Measurements from ENCODE around the gene IL17REL.

The IL17REL gene

DNA sequence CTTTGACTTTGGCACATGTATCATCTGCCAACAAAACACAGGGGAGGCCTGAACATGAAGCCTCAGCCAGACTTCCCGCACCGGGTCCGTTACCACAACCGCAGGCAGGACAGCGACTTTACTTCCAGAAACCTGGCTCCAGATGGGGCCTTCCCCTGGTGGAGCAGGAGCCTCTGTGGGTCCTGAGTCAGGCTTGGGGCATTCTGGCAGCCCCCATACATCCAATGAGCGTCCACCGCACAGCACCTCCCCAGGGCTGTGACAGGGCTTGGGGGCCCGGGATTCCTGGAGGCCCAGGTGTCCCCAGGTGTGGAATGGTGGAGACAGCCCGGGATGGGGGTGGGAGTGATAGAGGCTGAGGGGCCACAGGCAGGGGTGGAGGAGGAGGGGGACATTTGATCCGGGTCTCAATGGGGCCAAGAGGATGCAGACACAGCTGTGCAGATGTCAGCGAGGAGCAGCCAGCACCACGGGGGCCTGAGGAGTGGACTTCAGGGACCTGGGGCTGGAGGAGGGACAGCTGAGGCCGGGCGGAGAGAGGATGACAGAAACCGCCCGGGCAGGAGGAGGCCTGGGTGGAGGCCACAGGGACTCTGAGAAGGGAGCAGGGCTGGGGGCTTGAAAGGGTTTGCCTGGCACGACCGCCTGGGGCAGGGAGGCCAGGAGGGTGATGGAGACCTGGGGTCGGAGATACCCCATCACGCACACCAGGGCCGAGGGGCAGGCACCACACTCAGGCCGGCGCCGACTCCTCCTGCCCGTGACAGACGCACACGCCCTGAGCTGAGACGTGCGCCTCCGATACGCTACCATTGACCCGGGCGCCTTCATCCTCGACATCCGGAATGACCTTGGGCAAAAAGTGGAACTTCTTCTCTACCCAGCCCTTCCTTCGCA, 37.0 kb upstream of the IL17REL start:
- H3K4me3 ChIP-seq (ENCODE audit: low read length): no peak overlapping the region
- no peak for TF ChIP-seq ZNF274 (IDR thresholded peaks at IDR 0.05; ENCODE audit: low read depth, low read length)

DNA sequence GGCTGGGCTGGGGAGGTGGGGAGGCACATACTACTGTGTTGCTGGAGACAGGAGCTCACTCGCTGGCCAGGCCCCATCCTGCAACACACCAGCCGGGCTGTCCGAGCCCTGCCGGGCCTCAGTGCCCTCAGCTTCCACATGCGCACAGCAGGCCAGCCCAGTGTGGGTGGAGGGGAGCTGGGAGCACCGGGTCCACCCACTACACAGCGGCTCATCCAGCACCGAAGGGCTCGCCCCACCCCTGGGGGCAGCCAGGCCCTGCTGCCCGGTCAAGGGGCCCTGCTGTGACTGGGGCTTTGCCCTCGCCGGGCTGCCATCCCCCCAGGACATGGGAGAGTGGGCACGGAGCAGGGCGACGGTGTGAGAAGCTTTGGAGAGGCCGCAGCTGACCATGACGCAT, 36.3 kb upstream of the IL17REL start:
- no peak overlapping the region for H3K4me3 ChIP-seq (ENCODE audit: low read length)
- TF ChIP-seq ZNF274 (IDR thresholded peaks at IDR 0.05; ENCODE audit: low read depth, low read length): no peak

DNA sequence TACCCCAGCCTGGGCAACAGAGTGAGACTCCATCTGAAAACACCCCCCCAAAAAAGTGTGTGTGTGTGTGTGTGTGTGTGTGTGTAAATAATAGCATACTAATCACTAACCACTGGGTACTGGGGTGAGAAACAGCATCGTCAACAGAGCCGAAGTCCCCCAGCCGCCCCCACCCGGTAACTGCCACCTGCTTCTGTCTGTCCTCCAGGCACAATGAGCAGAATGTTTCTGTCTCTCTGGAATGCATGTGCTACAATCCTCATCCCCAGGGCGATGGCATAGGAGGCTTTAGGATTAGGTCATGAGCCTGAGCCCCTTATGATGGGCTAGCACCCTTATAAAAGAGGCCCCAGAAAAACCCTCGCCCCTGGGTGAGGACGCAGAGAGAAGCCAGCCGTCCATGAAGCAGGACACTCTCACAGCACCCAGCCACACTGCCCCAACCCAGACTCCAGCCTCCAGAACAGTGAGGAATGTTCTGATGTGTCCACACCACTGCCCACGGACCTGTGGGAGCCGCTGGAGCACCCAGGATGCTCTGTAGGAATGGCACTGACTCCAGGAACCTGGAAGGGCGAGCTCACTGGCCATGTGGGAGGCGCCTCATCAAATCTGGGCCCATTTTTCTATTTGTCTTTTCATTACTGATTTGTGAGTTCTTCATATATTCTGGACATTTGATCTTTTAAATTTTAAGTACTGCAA, 35.6 kb upstream of the IL17REL start:
- no peak for TF ChIP-seq ZNF274 (IDR thresholded peaks at IDR 0.05; ENCODE audit: low read depth, low read length)
- H3K4me3 ChIP-seq (ENCODE audit: low read length): no peak overlapping the region

DNA sequence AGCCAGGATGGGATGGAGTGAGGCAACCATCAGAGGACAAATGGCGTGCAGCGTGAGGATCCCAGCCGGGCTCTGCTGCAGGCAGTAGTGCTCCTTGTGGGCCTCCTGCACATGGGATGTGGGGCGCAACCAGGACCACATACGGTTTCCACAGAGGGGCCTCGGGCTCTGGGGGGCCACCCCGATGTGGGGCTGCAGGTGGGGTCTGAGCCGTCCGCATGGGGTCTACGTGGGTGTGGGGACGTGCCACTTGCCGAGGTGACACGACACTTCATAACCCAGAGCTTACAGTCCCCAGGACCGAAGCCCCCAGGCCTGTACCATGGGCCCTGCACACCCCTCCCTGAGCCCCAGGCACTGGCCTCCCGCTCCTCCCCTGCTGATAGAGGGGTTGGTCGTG, 34.8 kb upstream of the IL17REL start:
- no peak overlapping the region for H3K4me3 ChIP-seq (ENCODE audit: low read length)
- TF ChIP-seq ZNF274 (IDR thresholded peaks at IDR 0.05; ENCODE audit: low read depth, low read length): no peak

DNA sequence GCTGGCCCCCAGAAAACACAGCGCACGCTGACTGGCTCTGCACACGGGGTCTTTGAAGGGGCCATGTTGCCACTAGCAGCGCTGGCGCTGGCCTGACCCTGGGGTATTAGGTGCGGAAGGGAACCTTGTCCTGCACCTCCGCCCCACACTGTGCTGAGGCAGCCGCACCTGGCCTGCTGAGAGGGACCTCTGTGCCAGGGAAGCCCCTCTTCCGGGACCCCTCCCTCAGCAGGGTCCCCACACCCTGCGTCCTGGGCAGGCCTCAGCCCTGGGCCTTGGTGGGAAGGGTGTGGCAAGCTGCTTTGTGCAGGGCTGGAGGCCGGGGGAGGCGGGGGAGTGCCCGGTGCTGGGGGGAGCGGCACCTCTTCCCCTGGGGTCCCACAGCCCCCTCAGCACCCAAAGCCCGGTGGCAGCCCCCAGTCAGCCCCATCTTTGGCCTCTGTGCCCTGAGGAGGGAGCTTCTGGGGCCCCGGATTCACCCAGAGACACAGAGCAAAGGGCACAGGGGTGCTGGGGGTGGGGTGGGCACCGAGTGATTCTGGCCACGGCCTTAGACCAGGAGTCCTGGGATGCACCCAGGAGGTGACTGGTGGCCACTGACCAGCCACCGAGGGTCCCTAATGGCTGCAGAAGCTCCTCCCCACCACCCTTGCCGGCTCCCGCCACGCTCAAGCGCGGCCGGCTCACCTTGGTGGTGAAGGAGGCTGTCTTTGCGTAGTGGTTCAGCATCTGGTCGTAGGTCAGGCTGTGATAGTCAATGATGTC, 34.1 kb upstream of the IL17REL start:
- TF ChIP-seq ZNF274 (IDR thresholded peaks at IDR 0.05; ENCODE audit: low read depth, low read length): no peak
- no peak overlapping the region for H3K4me3 ChIP-seq (ENCODE audit: low read length)

DNA sequence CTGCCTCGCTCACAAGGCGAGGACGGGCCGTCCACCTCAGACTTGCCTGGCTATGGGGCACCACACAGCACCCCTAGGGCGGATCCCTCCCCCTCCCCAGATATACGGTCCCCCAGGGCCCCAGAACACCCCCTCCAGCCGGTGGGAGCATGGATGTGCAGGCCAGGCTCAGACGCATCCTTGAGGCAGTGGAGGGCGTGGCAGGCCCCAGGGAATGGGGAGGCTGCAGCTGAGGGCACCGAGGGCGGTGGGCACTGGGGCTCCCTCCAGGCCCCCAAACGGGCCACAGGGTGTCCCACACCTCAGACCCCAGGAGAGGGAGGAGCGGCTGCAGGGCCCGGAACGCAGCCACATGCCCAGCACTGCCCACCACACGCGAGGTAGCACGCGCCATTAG, 33.5 kb upstream of the IL17REL start:
- no peak for TF ChIP-seq ZNF274 (IDR thresholded peaks at IDR 0.05; ENCODE audit: low read depth, low read length)
- no peak overlapping the region for H3K4me3 ChIP-seq (ENCODE audit: low read length)

DNA sequence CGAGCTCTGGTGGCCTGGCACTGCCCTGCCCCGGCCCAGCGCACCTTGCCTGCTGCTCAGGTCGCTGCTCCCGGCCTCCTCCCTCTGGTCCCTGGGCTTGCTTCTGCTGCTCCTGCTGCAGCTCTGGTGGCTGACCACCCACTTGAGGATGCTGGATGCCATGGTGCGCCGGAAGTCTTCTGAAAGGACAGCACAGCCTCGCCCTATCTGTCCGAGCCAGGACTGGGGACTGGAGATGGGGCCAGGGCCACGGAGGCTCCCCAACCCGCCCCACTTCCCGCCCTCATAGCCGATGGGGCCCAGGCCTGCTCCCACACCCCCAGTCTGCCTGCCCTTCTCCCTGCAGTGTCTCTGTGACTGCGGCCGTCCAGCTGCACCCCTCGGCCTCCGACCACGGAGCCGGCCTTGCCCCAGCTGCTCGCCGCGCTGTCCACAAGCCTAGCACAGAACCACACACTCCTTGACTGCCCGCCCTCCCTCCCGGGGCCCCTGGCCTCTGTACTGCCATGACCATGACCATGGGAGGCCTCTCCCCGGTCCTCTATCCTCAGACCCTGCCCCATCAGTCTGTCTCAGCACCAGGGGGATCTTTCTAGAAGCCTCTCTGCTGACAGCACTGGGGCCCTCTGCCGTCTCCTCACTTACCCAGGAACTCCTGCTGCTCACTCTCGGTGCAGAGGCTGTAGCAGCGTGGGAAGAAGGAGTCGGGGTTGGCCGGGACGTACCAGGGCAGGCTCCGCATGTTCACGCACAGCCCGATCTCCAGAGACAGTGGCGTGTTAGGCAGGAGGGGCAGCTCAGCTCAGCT, 32.9 kb upstream of the IL17REL start:
- H3K4me3 ChIP-seq (ENCODE audit: low read length): no peak overlapping the region
- TF ChIP-seq ZNF274 (IDR thresholded peaks at IDR 0.05; ENCODE audit: low read depth, low read length): no peak

DNA sequence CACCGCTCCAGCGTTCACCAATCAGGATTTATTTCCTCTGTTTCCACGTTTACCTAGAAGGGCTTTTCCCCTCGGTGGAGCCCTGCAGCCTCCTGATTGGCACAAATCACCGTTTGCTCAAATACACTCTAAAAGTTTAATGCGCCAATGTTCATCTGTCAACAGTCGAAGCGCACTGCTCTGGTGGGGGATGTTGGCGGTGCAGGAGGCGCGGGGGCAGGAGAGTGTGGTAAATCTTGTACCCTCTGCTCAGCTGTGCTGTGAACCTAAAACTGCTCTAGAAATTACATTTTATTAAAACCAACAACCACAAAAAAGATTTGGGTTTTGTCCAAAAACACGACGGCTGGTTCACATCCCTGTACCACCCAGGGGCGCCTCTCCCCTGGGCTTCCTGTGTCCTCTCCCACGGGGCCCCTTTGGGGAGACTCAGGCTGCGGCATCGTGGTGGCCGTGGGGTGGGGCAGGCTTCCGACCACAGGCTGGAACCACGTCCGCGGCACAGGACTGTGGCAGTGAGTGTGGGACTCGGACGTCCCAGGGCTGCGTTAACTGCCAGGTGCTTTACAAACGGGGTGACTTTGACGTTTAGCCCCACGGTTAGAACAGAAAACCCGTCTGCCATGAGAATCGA, 32.0 kb upstream of the IL17REL start:
- no peak for TF ChIP-seq ZNF274 (IDR thresholded peaks at IDR 0.05; ENCODE audit: low read depth, low read length)
- H3K4me3 ChIP-seq (ENCODE audit: low read length): no peak overlapping the region

DNA sequence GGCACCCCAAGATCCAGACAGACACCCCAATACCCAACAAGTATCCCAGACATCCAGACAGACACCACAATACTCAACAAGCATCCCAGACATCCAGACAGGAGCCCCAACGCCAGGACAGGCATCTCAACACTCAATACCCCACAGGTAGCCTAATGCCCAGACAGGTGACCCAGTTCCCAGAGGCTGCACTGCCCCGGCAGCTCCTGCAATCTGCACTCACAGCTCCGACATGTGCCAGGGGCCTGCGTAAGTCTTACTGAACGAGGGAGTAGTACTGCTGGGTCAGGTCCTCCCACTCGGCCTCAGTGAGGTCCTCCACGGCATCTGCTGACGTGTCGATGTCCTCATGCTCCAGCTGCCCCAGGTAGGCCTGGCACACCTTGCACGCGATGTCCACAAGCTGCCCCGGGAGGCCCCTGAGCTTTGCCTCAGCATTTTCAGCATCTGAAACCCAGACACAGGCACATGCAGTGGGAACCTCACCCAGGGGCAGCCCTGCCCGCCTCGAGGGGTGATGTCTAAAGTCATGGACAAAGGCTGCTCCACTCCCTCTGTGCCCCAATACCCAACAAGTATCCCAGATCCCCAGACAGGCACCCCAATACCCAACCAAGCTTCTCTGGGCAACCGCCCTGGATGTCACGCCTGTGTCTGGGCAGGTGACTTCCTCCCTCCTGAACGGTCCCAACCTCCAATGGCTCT, 28.9 kb upstream of the IL17REL start:
- no peak for TF ChIP-seq ZNF274 (IDR thresholded peaks at IDR 0.05; ENCODE audit: low read depth, low read length)

DNA sequence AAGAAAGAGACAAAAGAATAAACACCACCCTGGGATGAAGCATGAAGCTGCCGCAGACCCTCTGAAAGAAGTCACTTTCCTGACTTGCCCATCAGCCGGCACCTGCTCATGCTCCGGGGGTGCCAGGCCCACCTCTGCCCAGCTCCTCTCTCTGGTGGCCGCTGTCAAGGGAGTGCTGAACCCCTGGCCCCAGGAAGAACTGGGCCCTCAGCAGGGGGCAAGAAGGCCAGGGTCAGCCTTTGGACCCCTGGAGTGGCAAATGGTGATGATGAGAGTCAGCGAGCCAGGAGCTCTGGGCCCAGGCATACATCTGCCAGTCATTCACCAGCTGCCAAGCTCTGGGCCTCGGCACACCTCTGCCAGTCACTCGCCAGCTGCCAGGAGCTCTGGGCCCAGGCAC, 28.2 kb upstream of the IL17REL start:
- no peak overlapping the region for H3K4me3 ChIP-seq (ENCODE audit: low read length)
- TF ChIP-seq ZNF274 (IDR thresholded peaks at IDR 0.05; ENCODE audit: low read depth, low read length): no peak

More for the DNA sequence above, 28.9 kb upstream of the IL17REL start:
- no peak overlapping the region for H3K4me3 ChIP-seq (ENCODE audit: low read length)

DNA sequence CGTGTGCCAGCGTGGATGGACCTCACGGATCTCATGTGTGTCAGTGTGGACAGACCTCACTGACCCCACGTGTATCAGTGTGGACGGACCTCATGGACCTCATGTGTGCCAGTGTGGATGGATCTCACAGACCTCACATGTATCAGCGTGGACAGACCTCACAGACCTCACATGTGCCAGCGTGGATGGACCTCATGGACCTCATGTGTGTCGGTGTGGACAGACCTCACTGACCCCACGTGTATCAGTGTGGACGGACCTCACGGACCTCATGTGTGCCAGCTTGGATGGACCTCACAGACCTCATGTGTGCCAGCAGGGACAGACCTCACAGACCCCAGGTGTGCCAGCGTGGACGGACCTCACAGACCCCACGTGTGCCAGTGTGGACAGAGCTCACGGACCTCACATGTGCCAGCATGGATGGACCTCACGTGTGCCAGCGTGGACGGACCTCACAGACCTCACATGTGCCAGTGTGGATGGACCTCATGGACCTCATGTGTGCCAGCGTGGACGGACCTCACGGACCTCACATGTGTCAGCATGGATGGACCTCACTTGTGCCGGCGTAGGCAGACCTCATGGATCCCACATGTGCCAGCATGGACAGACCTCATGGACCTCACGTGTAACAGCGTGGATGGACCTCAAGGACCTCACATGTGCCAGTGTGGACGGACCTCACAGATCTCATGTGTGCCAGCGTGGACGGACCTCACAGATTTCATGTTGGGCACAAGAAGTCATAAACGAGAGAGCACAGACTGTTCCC, 27.3 kb upstream of the IL17REL start:
- H3K4me3 ChIP-seq (ENCODE audit: low read length): no peak overlapping the region
- TF ChIP-seq ZNF274 (IDR thresholded peaks at IDR 0.05; ENCODE audit: low read depth, low read length): no peak

Data from GM08714 (cell line).